GM19099 (cell line): Measurements from ENCODE around the gene ITCH.

Experiments used
- POLR2A ChIP-seq: IDR thresholded peaks from 3 replicates; pipeline ENCODE4 v1.6.1; 2011; ENCODE audit warnings: low read depth; ENCODE audit not compliant: insufficient read length; ENCODE audit errors: extremely low read depth

ITCH gene

DNA sequence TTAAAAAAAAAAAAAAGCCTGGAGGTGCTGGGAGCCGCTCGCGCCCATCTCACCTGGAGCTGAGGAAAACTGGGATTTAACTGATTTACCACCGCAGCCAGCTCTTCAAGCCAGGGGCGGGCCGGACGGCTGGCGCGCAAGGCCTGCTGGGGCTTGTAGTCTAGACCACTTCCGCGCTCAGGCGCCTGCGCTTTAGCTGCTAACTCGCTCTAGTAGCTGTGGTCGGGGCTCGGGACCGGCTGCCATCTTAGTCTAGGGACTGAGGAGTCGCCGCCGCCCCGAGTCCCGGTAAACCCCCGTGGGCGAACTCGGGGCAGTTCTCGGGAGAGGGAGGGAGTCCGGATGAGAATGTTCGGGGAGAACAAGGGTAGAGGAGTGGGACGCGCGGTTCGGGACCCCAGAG, at the start of gene ITCH:
ITCH (plus strand) TSS at position 212 of the 403 bp plus-strand sequence. CDS start 30,539 bp downstream, outside the sequence.
- TF ChIP-seq POLR2A, result peak; percentile 86

DNA sequence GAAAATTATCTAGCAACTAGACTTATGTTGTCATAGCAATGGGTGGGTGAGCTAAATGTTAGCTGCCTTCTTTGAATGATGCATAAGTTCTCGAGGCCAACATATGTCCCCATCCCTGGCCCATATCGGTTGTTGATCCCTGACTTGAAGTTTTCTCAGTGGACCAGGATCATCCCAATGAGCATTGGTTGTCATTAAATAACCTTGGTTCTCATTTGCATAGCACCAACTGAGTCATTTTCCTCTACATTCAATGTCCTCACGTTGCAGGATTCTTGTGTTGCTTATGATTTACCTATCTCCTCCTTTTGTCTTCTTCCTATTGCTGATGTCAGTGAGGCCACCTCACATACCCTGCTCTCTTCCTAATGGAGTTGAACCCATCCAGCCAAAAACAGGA, 47.8 kb upstream of the ITCH start:
- TF ChIP-seq POLR2A, result no peak

DNA sequence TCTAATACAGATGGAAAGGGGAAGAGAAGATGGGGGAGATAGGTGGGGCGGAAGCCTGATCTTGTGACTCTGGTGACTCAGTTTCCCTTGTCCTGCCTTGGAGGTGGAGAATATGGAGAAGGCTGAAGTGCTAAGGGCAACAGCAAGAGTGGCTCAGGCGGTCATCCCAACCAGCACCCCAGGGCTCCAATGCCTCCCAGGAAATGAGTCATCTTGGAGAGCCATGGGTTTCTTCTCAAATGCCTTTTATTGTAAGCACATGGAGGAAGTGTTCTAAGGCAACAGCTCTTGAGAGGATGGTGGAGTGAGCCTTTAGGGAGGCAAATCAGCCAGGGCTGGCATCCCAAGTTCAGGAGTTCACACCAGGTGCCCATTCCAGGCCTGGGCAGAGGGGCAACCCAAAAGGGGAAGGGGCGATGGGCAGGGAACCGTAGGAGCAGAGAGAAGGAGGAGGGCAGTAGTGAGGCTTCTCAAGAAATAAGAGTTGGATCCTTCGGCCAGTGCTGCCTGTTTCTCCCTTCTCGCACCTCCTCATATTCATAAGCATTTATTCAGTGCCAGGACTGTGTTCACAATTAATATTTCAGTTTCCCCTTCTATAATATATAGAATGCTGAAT, 46.8 kb upstream of the ITCH start:
- no peak for TF ChIP-seq POLR2A

DNA sequence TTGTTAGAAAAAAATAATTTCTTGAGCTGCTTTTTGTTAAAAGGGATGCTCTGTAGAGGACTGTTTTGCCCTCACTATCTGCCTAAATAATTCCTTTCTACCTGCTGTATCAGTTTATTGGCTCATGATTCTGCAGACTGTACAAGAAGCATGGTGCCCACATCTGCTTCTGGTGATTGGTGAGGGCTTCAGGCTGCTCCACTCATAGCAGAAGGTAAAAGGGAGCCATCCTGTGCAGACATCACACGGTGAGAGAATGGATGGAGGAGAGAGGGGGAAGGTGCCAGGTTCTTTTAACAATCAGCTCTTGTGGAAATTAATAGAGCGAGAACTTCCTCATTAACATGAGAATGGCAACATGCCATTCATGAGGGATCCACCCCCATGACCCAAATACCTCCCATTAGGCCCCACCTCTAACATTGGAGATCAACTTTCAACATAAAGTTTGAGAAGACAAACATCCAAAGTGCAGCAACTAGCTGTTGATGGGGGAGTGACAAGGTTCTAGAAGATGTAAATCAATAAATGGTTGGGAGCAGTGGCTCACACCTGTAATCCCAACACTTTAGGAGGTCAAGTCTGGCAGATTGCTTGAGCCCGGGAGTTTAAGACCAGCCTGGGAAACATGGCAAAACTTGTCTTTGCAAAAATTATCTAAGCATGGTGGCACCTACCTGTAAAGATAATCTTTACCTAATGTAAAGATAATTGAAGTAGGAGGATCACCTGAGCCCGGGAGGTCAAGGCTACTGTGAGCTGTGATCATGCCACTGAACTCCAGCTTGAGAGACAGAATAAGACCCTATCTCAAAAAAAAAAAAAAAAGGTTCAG, 44.2 kb upstream of the ITCH start:
- no peak for TF ChIP-seq POLR2A

DNA sequence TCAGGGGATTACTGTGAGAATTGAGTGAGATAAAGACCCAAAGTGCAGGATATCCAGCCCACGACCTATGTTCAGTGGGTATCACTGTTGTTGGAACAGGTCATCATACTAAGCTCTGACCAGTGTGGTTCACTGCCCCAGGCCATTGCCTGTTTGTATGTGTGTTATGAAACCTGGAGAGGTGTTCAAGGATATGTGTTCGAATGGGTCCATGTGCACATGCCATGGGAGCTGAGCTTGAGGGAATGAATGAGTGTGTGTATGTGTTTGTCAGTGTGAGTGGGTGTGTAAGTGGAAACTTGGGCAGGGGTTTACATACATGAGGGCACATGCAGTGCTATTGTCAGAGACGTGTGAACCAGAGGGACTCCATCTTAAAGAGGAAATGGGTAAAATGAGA, 42.2 kb upstream of the ITCH start:
- TF ChIP-seq POLR2A, result no peak

DNA sequence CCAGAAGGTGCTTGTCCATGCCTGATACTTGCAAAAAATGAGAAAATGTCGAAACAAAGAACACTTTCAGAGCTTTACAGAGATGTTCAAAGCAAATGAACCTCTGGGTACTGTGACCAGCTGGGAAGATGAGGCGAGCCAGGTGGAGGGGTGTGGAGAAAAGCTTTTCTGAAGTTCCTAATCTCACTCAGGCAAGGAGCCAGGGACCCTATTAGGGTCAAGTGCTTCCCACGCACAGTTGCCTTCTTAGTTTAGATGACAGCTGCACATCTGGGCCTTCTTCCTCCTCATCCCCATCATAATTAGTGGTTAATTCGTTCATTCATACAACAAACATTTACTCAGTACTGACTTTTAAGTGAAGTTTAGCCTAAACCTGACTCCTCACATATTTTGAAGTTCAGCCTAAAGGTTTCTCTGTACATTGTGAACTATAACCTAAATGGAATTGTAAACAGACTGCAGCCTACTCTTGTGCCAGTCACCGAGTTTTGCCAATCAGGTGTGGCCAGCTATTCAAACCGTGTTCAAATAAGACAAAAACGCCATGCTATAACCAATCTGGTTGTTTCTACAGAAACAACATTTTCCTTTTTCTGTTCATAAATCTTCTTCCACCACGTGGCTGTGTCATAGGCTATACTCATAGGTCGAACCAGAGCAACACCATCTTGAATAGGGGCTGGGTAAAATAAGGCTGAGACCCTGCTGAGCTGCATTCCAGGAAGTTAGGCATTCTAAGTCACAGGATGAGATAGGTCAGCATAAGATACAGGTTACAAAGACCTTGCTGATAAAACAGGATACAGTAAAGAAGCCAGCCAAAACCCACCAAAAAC, 40.6 kb upstream of the ITCH start:
- no peak for TF ChIP-seq POLR2A

DNA sequence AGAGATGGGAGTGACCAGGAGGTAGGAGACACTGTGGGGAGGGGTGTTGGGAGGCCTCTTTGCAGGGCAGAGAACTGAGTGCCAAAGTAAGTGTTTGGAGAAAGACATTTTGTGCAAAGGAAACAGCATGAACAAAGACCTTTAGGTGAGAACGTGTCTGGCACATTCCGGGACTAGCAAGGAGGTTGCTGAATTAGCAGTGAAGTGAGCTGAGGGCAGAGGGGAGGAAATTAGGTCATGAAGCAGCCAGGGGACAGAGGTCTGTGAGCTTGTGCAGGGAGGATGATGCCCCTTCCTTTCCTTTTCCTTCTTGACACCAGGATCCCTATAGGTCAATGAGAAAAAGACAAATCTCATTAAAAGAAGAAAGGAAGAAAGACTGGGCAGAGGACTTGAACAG, 38.5 kb upstream of the ITCH start:
- TF ChIP-seq POLR2A, result no peak

DNA sequence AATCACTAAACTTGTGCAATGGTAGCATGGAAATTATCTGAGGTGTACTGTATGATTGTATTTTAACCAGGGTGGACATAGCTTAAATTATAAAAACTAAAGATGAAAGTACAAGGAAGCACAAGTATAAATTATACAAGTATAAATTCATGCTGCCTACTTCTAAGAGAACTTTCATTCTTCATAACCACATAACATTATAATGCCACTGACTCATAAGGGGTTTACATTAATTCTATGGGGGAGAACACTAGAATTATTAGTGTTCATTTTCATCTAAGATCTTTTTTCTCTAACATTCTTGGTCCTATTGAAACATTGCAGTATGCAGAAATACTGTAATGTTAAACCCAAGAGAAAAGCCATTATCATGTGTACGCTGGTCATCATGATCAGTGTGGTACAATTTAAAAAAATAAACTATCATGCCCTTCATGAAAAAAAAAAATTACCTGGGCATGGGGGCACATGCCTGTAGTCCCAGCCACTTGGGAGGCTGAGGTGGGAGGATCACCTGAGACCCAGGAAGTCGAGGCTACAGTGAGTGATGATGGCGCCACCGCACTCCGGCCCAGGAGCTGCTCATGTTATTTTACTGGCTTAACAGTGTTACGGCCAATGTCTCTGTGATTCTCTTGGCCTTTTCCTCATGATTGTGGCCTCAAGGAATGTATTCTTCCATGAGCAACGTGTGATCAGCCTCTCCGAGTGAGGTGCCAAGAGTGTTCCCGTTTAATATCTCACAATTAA, 34.0 kb upstream of the ITCH start:
- TF ChIP-seq POLR2A, result no peak

DNA sequence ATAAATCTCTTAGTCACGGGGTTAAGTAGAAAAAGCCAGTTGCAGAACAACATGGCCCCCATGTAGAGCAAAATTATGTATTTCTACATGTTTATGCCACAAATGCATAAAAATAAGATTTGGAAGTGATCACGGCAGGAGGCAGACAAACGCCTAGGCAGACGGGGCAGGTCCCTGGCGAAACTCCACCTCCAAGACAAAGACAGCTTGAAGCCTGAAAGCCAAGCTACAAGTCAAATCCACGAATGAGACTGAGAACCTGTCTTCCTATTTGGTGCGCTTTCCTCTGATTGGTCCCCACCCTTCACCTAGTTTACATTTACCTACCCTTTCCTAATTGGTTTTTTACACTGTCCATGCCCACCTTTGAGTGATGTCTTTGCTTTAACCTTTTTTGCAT, 31.2 kb upstream of the ITCH start:
- TF ChIP-seq POLR2A, result no peak

DNA sequence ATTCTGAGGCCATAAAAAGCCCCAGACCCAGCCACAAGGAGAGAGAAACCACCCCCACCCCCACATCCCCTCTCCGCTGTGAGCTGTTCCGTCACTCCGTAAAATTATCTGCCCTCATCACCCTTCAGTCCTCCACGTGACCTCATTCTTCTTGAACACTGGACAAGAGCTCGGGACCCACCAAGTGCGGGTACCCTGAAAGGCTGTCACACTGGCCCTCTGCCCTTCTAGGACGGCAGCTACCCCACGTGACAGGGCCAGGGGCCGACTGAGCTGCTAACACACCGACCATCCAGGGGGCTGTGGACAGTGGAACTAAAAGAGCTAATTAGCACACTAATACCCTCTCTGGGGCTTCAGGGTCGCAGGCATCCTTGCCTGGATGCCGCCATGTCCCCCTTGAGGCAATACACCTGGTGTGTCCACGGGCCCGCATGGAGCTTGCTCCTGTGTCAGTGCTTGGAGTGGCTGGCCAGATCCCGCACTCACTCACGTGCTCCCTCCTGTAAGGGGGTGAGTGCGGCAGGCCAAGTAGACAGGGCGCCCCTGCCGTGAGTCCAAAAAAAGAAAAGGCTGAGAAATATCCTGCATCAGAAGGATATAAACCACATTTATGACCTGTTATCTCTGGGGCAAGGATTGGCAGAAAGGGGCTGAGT, 30.7 kb upstream of the ITCH start:
- TF ChIP-seq POLR2A, result no peak

DNA sequence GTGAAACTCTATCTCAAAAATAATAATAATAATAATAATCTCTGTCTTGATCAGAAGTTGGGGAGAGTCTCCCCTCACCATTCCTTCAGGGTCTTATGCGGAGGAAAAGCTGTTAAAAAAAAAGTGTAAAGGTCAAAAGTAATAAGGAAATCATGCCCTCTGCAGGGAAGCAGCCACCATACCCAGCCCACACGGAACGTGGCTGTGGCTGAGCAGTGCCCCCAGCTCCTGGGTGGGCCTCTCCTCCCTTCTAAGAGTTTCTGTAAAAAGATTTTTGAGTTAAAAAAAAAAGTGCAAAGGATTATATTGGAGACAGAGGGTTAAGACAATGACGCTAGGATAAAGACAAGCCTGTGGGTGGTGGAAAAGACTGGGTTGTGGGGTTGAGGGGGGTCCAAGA, 29.3 kb upstream of the ITCH start:
- no peak for TF ChIP-seq POLR2A

DNA sequence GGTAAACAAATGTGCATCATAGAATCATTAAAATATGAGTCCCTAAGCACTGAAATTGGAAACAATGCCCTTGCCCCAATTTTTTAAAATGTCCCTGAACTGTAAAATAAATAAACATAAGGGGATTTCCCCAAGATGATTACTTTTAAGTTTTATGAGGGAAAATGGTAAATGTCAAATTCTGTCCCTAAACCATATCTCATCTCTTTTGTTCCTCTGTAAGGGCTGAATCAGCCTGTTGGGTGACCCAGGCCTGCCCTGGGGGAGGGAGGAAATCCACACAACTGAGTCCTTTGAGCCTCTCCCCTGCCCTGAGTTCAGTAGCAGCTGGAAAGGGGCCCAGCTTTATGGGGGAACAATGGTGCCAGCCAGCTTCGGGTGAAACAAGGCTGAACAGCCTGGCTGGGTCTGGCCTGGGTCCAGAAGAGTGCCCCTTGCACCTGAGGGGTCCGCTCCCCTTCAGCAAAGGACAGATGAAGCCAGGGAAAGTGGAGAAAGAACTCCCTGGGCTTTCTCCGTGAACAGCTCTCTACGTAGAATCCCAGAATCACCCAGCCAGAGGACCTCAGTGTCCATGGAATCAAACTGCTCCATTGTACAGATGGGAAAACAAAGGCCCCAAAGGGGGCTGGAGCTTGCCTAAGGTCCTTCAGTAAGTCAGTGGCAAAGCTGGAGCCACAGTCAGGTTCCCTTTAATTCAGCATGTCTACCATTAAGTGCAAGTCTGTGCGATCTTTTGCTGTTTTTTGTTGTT, 28.2 kb upstream of the ITCH start:
- no peak for TF ChIP-seq POLR2A

DNA sequence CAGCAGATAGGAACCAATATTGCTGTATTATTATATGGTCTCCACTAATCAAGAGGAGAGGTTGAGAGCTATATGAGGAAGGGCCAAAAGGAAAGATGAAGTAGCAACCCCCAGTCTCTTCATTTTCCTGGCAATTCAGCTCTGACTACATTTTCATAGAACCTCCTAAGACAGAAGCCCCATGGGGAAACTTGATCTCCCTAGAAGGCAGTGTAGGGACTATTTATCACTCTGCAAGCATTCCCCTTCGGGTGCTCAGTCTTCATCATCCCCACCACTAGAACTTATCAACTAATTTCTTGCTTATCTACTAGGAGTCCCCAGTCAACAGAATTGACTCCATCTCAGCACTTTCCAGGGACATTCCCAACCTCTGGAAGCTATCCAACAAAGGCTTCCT, 25.5 kb upstream of the ITCH start:
- TF ChIP-seq POLR2A, result no peak
